HL-60/S4 (cell line): ENCODE measurements around the gene BCL2L12.

ENCODE experiments used
- in situ Hi-C: fragments of 300-500 bp; cut with MboI; formaldehyde crosslinking; loops from 2 replicates; pipeline ENCODE4 v1.14.3; 2022; ENCODE audit warnings: low sequenced_read_pairs

The BCL2L12 gene

GRCh38 chr19:49641688-49642491, 23.8 kb upstream of the BCL2L12 start, which contains the start of gene SCAF1:
Gene SCAF1, plus strand, starts transcription at chr19:49642209. Its CDS starts 2,818 bp downstream, at chr19:49645027.
- in situ Hi-C loops, result no loop called here

GRCh38 chr19:49642492-49643035, 23.2 kb upstream of the BCL2L12 start:
- in situ Hi-C loops, result no loop called here

GRCh38 chr19:49643466-49643865, 22.3 kb upstream of the BCL2L12 start:
- in situ Hi-C loops, result no loop called here

- in situ Hi-C loops, result no loop called here
These were observed 20.1 kb upstream of the BCL2L12 start for GRCh38 chr19:49645592-49645991.

GRCh38 chr19:49645995-49646394, 19.7 kb upstream of the BCL2L12 start:
- in situ Hi-C loops, result no loop called here

GRCh38 chr19:49646586-49646985, 19.1 kb upstream of the BCL2L12 start:
- in situ Hi-C loops, result no loop called here

- in situ Hi-C loops, result no loop called here
These were observed 14.5 kb upstream of the BCL2L12 start for GRCh38 chr19:49651029-49651819.

- in situ Hi-C loops, result no loop called here
These were observed 13.7 kb upstream of the BCL2L12 start for GRCh38 chr19:49651820-49652550.

- in situ Hi-C loops, result no loop called here
These were observed 12.9 kb upstream of the BCL2L12 start for GRCh38 chr19:49652551-49653465.

- in situ Hi-C loops, result no loop called here
These were observed 12.3 kb upstream of the BCL2L12 start for GRCh38 chr19:49653466-49653806.

GRCh38 chr19:49654581-49654980, 11.2 kb upstream of the BCL2L12 start:
- in situ Hi-C loops, result no loop called here

- in situ Hi-C loops, result no loop called here
These were observed 9.9 kb upstream of the BCL2L12 start for GRCh38 chr19:49655570-49656455.

- in situ Hi-C loops, result no loop called here
These were observed 9.2 kb upstream of the BCL2L12 start for GRCh38 chr19:49656456-49657109.

- in situ Hi-C loops, result no loop called here
These were observed 8.1 kb upstream of the BCL2L12 start for GRCh38 chr19:49657493-49658138.

- in situ Hi-C loops, result no loop called here
These were observed 7.6 kb upstream of the BCL2L12 start for GRCh38 chr19:49658139-49658517.

GRCh38 chr19:49658566-49659442, 6.9 kb upstream of the BCL2L12 start:
- in situ Hi-C loops, result no loop called here

GRCh38 chr19:49660338-49660961, 5.3 kb upstream of the BCL2L12 start:
- in situ Hi-C loops, result no loop called here
